Measurements from ENCODE around the gene COL4A1.

The COL4A1 gene

DNA sequence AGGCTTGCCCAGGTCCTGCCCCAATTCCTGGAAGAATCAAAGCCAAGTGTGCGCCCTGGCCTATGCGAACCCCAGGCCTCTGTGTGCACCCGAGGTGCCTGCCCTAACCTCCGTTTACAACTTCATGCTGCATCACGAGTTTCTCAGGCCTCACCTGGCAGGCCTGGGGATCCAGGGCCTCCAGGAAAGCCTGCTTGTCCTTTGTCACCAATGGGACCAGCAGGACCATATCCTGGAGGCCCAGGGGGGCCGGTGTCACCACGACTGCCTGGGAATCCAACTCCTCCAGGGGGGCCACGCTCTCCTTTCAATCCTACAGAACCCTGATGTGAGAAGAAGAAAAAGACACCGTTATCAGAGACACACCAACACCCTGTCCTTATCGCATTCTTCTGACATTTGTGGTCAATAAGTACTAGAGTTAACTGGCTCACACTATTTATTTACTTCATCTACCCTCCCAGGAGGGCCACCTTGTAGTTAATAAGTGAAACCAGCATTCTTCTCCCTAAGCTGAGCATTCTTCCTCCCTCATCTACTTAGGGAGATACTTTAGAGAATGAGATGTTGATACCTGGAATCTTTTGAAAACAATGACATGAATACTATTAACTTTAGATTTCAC, 120.6 kb downstream of the COL4A1 start:
- DNase-seq, result no peak

DNA sequence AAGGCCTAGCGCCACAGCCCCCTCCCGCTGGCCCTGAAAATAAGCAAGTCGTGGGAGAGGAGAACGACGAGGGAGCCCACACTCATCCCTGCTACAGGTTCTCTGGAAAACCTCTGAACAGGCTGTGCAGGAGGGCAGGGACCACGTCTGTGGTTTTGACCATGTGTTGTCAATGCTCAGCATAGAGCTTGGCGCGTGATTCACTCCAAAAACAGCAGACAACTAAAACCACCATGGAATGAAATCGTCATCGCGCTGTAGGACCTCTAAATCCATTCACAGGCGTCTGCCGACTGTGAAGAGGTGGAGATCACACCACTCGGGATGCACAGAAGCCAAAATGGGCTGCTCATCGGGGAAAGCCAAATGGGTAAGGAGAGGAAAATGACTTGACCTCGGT, 121.3 kb downstream of the COL4A1 start:
- no peak for DNase-seq

DNA sequence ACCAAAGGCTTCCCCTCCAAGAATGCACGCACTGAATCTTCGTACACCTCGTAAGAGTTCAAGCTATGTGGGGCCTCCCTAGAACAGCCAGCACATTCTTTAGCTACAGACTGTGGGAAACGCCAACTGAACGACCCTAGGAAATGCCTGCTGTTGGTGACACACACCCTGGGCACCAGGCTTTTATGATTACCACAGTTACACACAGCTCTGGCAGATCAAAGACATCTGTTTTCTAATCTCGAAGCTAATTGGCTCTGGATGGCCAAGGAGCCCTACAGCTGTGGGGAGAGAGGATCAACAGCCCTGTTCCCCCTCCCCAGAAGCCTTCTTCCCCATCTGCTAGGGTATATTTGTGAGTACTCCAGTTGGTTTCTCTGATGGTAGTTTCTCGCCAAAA, 123.0 kb downstream of the COL4A1 start:
- DNase-seq, result no peak

DNA sequence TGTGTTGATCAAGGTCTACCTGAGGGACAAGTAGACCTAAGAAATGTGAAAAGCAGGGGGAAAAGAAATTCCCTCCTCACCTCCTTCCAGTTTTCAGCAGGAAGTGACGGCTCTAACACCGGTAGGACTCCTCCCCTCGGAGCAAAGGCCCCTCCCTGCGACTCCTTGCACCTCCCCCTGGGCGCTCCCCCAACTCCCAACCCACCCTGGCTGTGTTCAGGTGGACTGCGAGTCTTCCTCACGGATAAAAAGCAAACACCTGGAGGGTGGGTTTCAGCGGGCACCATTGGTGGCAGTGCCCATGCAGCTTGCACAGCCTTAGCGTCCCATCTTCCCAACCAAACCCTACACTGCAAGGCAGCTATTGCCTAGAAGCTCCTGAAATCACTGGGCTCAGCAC, 124.5 kb downstream of the COL4A1 start:
- DNase-seq, result no peak

DNA sequence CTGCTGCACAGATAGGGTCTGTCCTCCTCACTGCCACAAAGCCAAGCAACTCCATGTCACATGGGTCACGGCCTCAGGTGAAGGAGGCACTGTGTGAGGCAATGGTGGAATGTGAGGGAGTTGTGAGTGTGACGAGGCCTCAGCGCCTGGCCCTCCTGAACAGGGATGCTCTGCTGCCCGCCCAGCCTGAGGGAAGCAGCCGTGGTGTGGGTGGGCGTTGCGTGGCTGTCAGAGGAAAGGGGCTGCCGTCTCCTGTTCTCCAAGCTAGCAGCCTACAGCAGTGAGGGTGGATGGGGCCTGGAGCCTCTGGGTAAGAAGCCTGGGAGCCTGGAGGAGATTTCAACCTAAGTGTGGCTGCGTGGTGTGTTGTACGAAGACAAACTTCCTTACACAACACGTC, 125.0 kb downstream of the COL4A1 start:
- DNase-seq, result no peak

DNA sequence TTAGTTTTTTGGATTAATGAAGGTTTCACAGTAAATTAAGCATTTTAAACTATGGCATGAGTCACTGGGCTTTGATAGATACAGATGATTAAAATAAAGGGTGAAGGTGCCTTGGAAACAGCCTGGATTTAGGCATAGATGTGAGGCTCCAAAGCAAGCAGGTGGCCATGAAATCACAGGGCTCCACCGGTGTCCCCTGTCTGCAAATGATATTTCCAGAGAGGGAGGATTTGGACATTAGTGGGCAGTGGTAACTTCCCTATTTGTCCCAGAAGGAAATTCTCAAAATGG, 127.2 kb downstream of the COL4A1 start:
- DNase-seq, result no peak

DNA sequence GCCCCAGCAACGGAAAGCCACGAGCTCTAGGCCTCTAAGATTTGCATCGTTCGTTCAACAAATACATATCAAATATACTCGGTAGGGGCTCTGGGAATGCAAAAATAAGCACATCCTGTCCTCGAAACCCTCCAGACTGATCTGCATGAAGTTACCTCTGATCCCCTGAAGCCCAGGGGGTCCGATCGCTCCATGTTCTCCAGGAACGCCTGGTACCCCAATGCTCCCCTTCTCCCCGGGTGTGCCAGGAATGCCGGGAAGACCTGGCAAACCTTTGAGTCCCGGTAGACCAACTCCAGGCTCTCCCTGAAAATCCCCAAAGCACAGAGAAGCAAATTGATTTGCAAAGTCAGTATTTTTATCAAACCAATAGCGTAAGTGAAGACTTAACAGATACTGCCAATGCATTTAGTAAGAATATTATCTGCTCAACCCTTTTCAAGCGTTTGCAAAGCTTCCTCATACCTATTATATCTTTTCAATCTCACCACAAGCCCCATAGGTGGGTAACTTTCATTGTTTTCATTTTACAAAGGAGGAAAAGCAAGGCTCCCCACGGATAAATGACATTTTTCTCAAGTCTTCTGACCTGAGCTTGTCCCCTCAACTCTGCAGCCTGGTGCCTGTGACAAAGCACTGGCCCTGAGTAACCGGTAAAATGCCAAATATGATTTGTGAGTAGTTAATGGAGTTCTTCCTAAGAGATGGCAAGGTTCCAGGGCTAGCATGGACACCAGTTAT, 127.7 kb downstream of the COL4A1 start:
- no peak for DNase-seq

DNA sequence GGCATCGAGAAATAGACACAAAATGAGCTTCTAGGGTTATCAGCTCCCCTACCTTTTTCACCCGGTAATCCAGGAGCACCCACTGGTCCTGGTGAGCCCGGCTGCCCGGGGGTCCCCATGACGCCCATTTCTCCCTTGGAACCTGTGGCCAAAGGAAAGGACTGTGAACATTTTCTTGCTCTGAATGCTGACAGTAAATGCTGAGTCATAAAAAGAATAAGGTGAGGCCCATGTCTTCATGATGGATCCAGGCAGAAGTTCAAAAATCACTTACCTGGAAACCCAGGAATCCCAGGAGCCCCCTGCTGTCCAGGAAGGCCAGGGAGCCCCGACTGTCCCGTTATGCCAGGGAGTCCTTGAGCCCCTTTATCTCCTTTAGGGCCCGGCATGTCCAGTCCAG, 129.2 kb downstream of the COL4A1 start:
- no peak for DNase-seq

DNA sequence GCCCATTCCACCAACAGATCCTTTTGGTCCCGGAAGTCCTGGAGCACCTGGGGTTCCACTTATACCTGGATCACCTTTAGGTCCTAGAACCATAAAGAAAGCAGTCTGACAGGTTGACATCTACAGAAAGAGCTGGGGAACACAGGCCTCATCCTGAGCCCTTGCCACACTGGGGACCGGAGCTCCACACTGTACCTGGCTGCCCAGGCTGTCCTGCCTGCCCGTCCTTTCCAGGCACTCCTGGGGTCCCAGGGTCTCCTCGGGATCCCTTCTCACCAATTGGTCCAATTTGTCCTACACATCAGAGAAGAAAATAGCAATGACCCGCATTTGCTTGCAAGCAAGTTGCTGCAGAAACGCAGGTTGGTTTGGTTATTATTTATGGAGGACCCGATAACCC, 130.5 kb downstream of the COL4A1 start:
- DNase-seq, result no peak

DNA sequence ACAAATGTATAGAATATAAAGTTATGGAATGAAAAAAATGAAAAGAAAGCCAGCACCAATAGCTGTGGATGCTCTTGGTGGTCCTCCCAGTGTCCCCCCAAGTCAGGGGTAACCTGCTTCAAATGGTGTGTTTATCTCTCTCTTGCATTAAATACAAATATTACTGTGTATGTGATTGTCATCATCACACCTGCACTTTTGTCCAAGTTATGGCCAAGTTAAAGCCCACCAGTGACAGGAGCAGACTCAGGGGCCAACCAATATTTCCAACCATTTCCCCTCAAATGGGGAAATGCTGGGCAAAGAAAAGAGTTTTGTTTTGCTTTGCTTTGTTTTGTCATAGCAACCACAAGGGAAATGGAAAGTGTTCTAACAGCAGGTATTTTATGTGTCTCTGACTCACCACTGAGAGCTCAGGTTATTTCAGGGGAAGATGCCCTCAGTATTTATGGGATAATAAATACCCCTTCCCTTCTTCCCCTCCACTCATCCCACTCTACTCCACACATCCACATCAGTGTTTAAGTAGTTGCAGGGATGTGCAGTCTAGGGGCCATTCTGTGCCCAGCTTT, 133.6 kb downstream of the COL4A1 start:
- no peak for DNase-seq

DNA sequence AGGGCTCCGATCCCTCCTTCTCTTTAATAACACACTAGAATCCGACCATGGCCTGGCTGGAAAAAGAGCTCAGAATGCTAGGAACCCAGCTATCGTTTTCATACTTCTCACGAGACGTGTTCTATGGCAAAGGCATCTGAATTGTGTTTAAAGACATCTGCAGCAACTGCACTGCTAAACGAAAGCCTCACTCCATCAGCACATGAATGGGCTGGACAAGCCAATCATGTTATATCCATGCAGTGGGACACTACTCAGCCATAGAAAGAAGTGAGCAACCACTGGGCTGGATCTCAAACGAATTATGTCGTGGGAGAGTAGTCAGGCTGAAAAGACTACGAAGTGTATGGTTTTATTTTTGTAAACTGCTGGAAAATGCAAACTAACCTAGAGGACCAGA, 136.1 kb downstream of the COL4A1 start:
- DNase-seq, result no peak

DNA sequence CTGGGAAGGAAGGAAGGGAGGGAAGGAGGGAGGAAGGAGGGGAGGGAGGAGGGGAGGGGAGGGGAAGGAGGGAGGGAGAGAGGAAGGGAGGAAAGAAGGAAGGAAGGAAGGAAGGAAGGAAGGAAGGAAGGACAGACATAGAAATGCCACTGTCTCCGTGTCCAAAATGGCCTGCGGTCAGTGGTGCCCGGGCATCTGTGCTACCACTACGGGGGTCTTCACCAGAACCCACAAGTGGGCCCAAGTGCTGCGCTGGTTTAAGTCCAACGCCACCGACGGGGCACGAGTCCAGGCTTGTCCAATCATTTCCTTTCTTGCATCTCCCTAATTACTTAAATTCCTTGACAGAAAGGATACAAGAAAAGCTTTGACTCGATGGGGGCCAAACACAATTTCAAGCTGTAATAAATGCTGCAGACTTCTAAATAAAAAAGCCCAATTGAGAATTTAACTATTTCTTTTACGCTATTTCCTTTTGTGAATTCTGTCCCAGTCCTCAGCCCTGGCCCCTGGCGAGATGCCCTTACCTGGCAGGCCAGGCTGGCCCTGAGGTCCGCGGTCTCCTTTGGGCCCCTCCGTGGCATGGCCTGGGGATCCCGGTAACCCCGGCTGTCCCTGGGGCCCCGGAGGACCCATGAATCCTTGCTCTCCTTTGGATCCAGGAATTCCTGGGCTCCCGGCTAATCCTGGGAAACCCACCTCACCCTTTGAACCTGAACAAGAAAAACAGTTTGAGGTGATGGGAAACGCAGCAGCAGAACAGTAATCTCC, 136.8 kb downstream of the COL4A1 start:
- no peak for DNase-seq

DNA sequence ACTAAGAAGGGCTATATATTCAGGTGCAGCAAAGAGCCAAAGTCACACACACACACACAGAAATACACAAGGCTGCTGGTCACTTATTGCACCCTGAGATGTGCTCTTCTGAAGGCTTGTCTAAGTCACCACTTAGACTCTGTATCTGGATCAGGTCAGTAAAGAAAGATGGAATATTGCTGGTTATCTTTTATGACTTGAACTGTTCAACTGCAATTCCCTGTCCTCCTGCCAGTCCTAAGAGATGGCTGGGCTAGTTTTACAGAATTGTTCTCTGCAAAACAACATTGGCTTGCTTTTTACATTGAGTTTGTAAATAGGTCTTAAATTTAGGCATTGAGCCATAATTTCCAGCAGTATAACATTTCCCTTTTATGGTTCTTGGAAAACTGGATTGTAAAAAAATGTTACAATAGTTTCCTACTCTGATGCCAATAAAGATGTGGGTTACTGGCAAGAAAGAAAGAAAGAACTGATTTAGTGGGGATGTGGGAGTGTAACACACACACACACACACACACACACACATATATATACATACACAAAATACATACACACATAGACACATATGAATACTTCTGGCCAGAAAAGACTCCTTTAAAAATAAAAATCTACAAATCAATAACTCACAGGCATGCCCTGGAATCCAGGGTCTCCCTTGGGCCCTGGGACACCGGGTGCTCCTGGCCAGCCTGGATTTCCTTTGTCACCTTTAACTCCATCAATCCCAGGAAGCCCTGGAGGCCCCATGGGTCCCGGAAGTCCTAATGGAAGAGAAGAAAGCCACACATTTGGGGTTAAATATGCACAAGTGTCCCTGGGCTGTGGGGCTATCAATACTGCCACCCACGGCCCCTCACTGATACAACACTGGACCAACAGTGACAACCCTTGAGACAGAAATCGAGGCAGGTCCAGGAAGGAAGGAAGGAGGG, 137.7 kb downstream of the COL4A1 start:
- DNase-seq, result no peak

DNA sequence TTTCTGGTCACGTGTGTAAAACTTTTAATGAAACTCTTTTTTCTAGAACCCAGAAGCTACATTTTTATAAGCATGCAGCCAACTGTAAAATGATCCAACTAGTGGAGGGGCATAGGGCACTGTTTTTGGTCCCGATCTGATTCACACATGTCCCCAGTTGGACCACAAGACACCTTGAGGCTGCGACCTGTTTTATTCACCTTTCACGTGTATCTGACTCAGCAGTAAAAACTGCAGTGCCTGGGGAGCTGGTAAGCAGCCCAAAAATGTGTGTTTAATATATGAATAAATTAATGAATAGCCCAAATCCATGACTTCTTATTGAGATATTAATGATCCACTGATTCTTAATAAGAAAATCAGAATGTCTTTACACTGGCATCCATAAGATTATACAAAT, 140.4 kb downstream of the COL4A1 start:
- no peak for DNase-seq

DNA sequence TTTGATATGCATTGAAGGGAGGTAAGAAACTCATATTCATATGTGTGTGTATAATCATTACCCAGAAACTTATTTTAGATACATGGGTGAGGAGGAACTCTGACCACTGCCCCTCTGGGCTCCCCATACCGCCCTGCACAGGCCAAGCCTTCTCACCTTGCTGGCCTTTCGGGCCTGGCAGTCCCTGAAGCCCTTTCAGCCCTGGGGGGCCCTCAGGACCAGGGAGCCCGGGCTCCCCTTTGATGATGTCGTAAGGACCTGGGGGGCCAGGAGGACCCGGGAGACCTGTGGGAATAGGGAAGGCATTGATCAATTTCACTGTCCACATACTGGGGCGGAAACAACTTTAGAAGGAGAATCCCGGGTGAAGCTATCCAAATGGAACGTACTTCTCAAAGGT, 142.3 kb downstream of the COL4A1 start:
- no peak for DNase-seq

DNA sequence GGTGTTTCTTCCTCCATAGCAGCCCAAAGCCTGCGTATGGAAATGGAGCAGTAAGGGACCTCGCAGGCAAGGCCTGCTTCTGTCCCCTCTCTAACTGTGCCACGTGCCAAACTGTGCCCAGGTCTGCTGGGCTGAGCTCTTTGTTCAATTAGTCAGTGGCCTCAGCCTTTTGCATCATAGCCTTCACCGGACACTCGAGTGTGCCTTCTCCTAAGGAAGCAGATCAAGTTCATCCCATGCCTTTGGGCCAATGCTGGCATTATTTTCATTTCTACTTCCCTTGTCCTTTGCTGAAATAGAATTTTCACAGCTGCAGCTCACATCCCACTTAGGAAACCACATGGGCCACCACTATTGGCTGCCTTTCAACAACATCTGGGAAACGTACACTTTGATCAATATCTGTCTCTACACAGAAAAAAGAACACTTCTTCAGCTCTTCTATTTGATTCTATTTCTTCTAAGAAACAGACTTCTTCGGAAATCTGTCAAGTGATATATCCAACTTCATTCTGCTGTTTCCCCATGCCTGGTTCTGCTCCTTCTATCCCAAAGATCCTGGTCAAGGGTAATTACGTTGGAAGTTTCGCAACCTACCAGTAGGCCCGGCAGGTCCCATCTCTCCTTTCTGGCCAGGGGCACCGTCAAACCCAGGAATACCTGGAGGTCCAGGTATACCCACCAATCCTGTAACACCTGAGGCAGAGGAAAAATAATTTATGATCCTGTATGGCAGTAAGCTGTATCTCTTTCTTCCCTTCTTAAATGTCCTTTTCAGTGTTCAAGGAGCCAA, 143.9 kb downstream of the COL4A1 start:
- DNase-seq, result no peak

DNA sequence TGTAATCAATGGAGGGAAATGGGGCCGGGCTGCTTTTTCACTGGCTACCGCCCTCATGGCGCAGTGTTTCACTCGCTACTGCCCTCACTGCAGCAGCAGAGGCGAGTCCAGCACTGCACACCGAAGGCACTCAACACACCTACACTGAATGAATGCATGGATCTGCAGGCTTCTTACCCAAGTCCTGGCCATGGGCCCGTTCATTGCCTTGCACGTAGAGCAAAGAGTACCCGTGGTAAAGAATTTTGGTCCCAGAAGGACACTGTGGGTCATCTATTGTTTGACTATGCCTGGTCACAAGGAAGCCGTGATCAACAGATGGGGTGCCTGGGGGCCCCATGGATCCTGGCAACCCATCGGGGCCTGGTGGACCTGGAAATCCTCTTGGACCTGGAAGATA, 144.9 kb downstream of the COL4A1 start:
- no peak for DNase-seq

DNA sequence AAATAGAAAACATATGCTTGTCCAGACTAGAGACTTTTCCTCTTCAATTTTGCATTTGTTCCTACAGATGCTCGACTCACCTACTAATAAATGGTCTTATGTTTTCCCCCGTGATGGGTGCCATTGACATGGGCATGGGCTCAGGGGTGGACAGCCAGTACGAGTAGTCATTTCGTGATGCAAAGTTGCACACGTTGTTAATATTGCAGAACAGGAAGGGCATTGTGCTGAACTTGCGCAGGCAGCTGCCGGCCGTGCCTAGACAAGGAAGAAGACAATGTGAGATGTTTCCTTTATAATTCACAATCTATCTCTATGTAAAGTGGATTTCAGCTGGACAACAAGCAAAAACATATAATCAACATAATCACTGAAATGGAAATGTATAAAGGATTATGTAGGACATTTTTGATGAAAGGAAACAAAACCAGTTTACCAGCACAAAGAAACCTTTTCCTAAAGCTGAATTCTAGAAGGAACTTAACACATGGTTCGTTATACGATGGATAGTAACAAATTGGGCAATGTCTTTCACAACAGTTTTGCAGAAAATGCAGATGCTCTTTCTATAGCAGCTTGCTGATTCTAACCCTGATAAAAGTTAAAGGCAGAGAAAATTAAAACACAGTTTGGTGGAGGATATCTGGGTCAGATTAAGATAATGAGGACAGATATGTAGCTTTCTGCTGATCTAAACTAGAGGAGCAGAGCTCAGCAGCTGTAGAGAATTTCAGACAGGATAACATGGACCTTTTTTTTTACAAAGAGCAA, 145.7 kb downstream of the COL4A1 start:
- no peak for DNase-seq

DNA sequence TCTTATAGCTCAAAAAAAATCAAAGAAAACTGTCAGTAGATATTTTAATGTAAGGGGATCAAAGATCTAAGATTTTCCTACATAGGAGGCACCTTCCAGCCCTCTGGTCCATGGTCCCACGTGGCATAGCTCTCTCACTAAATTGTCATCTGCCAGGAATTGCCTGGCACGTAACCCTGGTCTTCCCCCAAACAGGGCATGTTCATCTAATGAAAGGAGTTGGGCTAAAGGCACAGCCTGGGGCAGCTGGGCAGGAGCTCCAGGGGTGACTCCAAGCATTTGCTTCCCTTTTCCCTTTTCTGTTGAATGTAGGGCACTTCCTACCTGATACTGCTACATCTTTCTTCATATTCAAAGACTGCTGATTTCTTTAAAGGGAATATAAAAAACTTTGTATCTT, 148.7 kb downstream of the COL4A1 start:
- no peak for DNase-seq

DNA sequence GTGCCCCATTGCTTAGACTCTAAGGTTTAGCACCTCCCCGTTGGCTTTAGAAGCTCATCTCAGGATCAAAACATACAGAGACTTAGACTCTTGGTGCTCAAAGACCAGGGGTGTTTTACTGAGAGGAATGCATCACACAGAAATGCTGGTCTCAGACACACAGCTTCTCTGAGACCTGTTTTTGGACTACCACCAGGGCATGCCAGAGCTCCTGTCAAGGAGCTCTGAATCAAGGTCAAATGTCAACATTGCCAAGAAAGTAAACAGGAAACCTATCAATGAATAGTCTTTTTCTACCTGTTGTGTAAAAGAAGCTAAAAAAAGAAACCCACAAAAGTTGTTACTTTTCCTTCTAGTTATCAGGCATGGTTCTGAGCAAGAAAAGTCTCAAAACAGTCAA, 149.2 kb downstream of the COL4A1 start:
- no peak for DNase-seq

DNA sequence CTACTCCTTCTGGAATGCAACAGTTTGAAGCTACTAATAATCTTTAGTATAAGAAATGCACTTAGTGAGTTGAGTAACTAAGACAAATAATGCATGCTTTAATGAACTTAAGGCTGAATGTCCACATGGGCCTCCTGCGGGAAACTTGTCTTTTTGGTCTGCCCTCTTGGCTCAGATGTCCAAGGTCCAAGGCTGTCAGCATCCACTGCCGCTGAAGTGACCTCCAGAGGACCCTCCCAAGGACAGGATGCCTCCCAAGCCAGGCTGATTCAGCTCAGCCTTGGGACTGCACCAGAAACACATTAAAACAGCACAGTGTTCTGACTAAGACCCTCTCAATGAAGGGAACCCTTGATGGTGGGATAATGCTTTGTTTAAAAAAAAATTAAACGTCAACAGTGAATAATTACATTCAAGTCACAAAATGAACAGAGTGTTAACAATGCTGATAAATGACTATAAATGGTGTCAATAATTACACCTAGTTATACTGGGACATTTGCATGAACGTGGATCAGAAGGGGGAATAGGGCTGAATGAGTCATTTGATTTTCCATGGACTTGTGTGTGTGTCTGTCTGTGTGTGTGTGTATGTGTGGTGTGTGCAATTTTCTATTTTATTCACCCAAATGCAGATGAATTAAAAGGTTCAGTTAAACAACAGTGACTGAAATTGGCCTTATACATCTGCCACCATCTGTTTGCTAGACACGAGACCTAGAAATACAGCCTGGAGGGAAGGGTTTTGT, 150.5 kb downstream of the COL4A1 start:
- DNase-seq, result no peak
